M059J (cell line): Measurements from ENCODE around the gene LARP4B. TPM values are rescaled to one million over a fixed set of nuclear protein-coding genes. Genes with fewer than 3 reads are reported as not detected.
A peak's percentile ranks its signal among the peaks of the same experiment; 100 is the strongest.

Source experiments
- DNase-seq: peaks from one replicate; pipeline ENCODE4 v3.0.0-alpha.2; 2012; ENCODE audit warnings: low read depth
- total RNA-seq: library from RNA; depleted of rRNA; stranded (reverse); fragments of >200 nt; shearing (Covaris generic); gene quantifications from 2 replicates; pipeline ENCODE4 v1.2.3, GENCODE V29; 2014

LARP4B gene
- total RNA-seq, 1 experiment from 2014 or later, result 24.0 TPM

GRCh38 chr10:924524-924859 is 7.0 kb downstream of the LARP4B start:
- DNase-seq, result no peak

GRCh38 chr10:923844-924523 is 7.5 kb downstream of the LARP4B start:
- DNase-seq, result no peak

- DNase-seq, result peak; percentile 76
Measured at GRCh38 chr10:921471-922414, 9.8 kb downstream of the LARP4B start.

GRCh38 chr10:920450-920849 is 11.1 kb downstream of the LARP4B start:
- DNase-seq, result no peak

GRCh38 chr10:919481-919880 is 12.0 kb downstream of the LARP4B start:
- DNase-seq, result no peak

GRCh38 chr10:917999-918398 is 13.5 kb downstream of the LARP4B start:
- no peak for DNase-seq

- DNase-seq, result no peak
Measured at GRCh38 chr10:917416-917720, 14.1 kb downstream of the LARP4B start.

- DNase-seq, result no peak
Measured at GRCh38 chr10:916716-917415, 14.6 kb downstream of the LARP4B start.

GRCh38 chr10:909831-910230 is 21.7 kb downstream of the LARP4B start:
- DNase-seq, result no peak

GRCh38 chr10:905972-906371 is 25.5 kb downstream of the LARP4B start:
- DNase-seq, result no peak

- DNase-seq, result no peak
Measured at GRCh38 chr10:905503-905902, 26.0 kb downstream of the LARP4B start.

GRCh38 chr10:904403-904802 is 27.1 kb downstream of the LARP4B start:
- DNase-seq, result no peak

GRCh38 chr10:898141-898540 is 33.4 kb downstream of the LARP4B start:
- DNase-seq, result no peak

GRCh38 chr10:896982-897381 is 34.5 kb downstream of the LARP4B start:
- DNase-seq, result no peak

GRCh38 chr10:895324-895723 is 36.2 kb downstream of the LARP4B start:
- DNase-seq, result no peak

GRCh38 chr10:878895-879294 is 52.6 kb downstream of the LARP4B start:
- DNase-seq, result no peak

GRCh38 chr10:878333-878759 is 53.2 kb downstream of the LARP4B start:
- DNase-seq, result no peak

- DNase-seq, result no peak
Measured at GRCh38 chr10:876438-876837, 55.1 kb downstream of the LARP4B start.

- DNase-seq, result no peak
Measured at GRCh38 chr10:873020-873419, 58.5 kb downstream of the LARP4B start.

GRCh38 chr10:871951-872403 is 59.5 kb downstream of the LARP4B start:
- no peak for DNase-seq

- DNase-seq, result no peak
Measured at GRCh38 chr10:870564-871166, 60.8 kb downstream of the LARP4B start.

GRCh38 chr10:869171-869570 is 62.3 kb downstream of the LARP4B start:
- no peak for DNase-seq
